GM18870 (cell line): Measurements from ENCODE around the gene DCUN1D3.

Experiments
- ATAC-seq: cut with Tn5 transposase; IDR thresholded peaks from one replicate; pipeline ENCODE4 v1.9.1; 2021; ENCODE audit warnings: moderate library complexity; ENCODE audit not compliant: unreplicated experiment

Gene DCUN1D3

DNA sequence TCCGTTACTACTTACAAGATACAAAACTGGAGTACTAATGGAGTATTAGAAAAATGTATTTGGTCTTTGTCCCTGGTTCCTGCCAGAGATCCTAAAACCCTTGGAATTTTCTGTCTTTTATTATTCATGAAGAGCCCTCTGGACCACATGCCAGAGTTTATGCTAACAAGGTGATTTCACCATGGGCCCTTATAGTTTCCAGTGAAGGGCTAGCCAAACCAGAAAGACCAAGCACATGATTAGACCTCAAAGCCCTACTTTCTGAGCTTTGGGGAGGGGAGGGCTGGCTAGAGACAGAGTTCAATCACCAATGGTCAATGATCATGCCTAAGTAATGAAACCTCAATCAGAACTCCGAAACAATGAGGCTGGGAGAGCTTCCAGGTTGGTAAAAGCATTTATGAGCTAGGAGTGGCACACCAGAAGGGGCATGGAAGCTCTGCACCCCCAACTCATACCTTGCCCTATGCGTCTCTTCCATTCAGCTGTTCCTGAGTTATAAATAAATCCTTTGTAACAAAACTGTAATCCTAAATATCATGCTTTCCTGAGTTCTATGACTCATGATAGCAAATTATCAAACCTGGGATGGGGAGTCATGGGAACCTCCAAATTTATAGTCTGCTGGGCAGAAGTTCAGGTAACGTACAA, 10.4 kb downstream of the DCUN1D3 start:
- no peak for ATAC-seq

DNA sequence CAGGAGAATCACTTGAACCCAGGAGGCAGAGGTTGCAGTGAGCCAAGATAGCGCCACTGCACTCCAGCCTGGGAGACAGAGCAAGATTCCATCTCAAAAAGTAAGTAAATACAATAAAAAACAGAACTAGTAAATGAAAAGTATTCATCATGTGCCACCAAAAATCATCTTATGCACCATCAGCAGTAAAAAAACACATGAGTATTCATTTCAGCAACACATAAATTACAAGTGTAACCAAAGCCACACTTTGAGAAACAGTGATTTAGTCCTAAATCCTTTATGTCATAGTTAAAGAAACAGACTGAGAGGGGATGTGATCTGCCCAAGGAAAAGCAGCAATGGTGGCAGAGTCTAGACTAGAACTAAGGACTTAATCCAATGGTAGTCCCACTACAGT, 13.0 kb downstream of the DCUN1D3 start:
- no peak for ATAC-seq

DNA sequence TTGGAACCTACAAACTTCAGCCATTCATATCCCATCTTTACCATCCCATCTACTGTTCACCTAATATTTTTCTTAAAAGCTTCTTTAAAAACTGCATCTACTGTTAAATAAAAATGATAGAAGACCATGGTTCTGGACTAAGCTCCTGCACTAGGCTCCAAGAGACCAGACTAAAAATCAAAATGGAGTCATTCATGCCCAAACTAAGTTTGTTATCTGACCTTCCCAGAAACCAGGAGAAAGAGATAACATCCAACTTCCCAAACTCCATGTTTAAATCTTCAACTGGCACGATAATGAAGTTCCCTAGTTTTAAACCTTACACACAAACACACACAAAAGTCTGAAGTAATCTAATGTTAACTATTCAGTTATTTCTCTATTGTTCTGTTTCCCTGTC, 13.8 kb downstream of the DCUN1D3 start:
- no peak for ATAC-seq

DNA sequence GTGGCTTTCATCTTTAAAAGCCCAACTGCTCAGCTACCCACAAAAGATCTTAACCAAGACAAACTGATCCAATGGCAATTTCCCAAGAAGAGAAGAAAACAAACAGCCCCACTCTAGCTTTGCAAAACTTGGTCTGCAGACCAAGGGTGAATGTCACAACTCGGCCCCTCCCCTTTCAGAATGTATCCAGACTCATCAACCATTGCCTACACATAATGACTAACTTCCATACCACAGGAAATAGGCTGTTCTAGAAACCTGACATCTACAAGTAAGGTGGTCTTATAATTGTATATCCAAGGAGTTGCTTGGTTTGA, 16.0 kb downstream of the DCUN1D3 start:
- no peak for ATAC-seq

DNA sequence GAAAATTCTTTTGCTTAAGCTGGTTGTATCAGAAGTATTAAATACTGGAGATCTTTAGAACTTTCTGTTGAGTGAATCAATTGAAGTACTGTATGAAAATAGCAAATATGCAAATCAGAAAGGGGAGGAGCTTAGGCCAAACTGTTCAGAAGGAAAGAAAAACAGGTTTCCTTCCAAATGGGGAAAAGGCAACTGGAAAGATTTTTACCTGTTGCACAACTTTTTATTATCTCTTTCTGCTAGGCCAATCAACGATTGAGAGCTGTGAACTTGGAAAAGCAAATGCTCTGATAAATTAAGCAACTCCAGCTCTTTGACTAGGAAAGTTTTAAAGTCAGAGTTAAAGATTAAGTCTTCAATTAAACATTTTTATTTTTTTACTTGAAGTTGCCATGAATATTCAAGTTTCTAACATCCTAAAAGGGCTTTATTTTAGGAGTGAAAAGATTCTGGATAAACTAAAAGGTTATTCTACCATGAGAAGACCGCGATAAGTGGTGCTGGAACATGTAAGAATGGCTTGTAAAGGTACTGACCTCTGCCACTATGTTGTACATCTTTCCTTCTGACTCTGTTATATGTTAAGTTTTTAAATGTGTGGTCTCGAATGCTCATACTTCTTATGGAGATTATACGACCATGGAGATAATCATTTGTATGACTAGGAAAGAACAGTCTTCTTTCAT, 16.5 kb downstream of the DCUN1D3 start:
- ATAC-seq: no peak

DNA sequence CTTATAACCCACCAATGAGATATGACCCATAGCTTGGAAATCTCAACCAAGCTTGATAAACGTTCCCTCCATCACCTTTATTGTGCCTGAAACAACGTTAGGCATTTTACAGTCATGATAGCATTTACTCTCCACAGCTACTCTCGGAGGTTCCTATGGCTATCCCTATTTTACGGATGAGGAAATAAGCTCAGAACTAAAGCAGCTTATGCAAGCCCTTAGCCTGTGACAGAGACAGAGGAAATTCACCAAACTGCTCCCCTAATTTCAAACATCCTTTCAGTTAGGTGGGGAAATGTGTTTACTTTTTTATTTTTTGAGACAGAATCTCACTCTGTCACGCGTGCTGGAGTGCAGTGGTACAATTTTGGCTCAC, 18.7 kb downstream of the DCUN1D3 start:
- ATAC-seq: no peak

DNA sequence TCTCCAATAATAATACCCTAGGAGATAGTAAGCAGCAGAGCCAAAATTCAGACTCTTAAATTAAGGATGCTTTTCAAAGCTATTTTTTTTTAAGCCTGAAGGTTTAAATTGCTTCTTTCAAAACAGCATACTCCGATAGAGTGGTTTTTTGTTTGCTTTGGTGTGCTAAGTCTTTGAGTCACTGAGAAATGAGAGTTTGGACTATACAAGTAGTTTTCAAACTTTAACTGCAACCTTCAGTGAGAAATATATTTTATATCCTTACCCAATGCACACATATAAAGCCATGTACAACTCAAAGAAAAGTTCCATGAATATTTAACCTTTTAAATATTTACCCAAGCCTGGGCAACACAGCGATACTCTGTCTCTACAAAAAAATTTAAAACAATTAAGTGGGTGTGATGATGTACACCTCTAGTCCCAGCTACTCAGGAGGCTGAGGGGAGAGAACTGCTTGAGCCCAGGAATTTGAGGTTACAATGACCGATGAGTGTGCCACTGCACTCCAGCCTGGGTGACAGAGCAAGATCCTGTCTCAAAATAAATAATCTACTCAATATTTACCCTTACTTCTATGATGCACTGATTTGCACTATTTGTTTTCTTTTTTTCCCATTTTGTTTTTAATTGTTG, 19.2 kb downstream of the DCUN1D3 start:
- no peak for ATAC-seq

DNA sequence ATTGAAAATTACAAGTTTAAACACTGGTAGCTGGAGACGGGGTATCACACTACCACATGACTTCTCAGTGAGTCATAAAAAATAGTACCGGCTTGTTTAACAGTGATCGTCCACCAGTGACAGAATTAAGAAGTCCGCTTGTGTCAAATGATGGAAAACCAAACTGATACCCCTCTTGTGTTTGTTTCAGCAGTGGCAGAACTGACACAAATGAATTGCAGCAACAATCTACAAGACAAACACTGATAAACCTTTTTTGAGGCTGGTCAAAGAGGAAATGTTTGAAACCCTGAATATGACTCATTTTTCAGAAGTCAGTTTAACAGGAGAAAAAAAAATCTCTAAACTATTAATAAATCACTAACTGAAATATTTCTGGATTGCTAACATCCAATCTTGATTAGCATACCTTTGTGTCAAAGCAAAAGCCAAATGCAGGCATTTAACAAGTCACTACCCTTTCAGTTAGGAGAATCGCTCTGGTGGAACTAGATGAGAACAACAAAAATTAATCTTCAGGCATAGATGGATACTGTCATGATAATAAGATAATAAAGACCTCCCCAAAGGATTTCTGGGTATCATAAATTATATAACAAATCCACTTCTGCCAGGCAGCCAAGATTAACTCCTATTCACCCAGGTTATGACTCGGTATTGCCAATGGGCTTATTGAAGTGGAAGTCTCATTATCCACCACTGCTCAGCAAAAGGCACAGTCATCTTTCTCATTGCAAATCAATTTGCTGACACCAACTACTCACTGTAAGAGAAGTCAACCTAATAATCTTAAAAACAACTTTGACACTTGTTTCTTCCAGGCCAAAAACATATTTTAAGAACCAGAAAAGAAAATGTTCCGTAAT, 20.8 kb downstream of the DCUN1D3 start:
- ATAC-seq: no peak

DNA sequence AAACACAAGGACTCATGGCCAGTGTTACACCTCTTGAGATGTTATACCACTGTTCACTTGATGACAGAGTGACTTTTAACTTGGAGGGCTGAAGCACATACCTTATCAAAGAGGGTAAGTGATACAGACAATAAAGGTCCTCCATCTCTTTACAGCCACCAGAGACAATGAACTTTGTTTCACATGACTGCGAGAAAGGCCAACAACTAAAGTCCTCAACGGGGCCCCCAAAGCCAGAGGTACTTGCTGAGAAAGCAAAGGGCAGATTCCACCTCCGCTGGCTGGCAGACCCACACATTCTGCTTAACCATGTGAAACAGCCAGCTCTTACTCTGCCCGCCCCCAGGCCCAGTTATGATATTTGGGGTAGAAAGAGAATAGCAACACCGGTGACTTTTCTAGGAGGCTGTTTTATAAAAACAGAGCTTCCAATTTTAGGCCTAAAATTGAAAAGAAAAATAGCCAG, 21.4 kb downstream of the DCUN1D3 start:
- ATAC-seq: no peak

DNA sequence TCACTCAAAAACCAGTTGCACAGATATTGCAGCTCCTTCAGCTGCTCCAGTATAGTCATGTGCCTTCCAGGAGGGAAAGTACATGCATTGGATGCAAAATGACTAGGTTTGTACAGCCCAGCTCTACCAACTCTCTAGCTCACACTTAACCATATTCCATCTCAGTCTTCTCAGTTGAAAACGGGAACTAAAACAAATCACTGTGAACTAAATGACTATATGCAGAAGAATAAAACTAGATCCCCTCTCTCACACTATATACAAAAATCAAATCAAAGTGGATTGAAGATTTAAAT, 24.9 kb downstream of the DCUN1D3 start:
- ATAC-seq: no peak

DNA sequence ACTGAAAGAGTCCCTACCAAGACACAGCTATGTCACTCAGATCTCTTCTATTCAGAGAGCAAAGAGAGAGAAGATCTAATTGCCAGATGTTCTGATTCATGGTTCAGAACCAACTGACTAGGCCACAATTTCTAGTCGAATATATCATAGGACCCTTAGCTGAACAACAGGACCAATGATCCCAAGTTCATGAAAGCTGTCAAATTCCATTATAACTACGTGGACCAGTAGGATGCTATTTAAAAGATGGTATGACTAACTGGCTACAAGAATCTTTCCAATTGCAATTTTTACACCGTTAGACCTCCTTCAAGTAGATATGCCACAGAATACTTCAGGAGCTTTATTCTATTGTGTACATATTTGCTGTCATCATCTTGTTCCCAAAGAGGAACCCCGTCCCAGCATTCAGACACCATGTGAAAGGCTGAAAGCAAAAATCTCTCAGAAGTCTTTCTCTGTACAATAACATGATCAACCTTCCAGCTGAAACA, 26.0 kb downstream of the DCUN1D3 start:
- ATAC-seq: no peak

DNA sequence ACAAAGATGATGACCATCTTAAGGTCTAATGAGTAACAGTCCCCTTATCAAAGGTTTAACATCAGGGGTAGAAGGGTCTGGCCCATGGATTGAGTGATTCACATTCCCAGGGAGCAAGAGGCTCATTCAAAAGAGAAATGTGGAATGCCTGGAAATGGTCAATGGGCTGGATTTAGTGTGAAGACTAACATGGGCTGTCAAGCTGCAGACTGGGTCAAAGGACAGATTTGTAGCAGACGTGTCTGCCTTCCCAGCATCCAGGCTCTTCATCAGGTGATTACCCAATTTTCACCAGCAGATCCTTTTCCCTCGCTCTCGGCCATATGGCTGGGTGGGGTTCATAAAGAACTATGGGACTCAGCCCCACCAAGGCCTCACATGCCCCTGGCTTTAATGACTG, 26.8 kb downstream of the DCUN1D3 start:
- ATAC-seq: no peak

DNA sequence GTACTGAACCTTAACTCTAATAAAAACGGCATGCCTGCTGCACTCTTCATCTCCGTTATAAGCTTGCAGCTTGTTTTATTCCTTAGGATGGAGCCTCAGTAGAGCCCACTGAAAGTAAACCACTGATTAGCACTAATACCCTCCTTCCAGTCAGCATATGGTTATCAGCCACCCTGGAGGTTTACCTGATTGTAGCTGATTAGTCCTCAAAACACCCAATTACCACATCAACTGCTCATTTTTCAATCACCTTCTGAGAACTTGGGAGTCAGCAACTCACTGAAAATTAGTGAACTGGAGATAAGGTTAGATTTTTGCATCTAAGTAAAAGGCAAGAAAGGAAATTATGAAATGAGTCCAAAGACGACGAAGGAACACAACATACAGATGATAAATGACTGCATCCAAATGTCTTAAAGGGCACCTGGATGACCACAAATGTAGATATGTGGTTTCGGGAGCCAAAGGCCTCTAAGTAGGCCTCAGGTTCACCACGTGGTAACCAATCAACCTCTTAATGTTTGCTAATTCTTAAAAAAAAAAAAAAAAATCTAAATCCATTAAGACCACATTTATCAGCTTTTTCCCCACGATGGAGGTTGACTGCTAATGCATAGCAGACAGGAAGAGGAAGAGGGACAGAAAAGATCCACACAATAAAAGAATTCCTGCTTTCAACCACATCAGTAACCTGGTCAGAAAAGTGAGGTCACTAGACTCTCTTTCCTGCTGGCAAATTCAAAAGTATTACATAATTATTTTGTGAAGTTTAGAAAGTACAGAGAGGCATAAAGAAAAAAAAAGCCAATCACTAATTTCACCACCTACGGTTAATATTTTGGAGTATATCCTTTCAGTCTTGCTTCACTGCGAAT, 28.0 kb downstream of the DCUN1D3 start:
- ATAC-seq: no peak

DNA sequence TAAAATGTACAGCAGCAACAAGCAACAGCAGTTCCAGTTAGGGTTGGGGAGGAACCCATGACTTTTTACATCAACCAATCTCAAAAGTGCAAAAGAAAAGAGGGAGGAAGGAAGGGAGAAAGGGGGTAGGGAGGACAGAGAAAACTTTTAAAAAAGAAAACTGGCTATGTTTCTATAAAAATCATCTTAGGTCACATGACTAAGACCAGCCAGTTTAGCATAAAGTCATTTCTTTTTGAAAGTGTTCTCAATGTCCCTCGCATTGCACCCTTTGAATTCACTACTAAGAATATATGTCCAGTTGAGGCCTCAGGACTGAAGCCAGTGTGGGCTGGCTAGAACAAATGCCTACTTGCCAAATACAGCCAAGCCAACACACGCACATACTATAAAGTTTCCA, 28.9 kb downstream of the DCUN1D3 start:
- ATAC-seq: no peak

DNA sequence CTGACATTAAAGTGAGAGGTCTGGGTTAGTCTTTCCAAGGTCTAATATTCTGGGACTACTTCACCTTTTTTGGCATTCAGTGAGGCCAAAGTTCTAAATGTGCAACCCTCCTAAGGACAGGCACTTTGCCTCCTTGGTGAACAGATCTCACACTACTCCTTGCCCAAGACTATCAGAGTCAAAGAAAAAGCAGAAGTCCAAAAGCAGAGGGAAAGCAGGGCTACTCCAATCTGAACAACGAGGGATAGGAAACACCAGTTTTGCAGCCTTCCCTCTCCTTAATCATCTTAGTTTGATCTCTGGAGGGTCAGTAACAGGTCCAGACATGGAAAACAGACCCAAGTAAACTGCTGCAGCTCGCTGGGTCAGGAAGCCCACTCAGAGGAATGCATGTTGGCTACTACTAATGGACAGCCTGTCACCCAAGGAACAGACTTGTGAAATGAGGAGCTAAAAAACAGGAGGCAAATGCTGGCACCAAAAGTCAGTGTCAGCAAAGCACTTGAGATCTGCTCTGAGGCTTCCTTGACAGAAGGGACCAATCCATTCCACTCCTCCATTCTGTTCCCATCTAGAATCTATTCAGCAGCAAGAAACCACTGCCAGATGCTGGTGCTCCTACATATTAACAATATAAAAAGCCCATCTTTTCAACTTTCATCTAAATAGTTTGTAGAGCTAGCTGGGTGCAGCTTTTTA, 29.9 kb downstream of the DCUN1D3 start:
- ATAC-seq: no peak

DNA sequence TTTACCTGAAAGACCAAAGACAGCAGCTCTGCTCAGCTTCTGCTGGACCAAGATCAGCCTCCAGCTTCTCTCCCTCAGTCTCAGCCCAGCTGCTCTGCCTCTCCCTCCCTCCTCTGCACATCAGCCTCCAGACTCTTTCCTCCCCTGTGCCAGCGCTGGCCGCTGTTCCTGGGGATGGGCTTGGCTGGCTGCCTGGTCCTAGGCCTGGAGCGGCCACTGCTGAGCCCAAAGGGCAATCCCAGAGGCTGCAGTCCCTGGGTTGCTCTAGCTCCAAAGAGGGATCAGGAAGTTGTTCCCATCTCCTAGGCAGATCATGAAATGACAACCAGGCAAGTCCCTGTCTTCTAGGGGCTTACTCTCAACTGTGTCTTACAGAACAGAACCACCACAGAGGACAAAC, 31.3 kb downstream of the DCUN1D3 start:
- ATAC-seq: no peak

DNA sequence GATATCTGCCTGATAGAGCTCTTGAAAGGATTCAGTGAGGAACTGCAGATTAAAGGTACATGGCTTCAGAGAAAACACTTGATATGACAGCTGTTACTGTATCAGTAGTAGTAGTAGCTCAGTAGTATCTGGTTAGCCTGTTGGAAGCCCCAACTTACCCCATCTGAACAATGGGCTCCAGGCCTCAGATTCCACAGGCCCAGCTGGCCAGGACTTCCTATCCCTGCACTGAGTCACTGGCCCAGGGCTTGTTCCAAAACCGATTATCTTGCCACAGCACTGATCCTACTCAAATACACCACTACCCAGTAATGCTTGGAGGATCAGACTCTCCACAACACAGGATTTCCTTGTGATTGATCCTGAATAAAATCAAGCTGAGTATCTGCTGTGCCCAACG, 32.6 kb downstream of the DCUN1D3 start:
- no peak for ATAC-seq

DNA sequence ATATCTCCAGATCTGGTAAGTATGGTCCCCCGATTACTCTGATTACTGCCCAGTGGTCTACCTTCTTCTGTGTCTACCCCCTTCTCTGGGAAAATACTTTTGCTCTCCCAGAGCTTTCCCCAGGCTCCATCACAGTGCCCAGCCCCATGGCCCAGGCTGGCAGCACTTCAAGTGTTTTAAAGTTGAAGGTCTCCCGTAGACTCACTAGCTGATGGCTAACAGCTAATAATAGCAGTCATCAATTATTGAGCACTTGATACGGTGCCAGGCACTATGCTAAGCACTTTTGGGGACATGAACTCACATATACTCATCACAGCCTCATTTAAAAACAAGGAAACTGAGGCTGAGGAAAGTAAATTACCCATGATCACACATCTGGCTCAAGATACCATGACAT, 33.4 kb downstream of the DCUN1D3 start:
- no peak for ATAC-seq

DNA sequence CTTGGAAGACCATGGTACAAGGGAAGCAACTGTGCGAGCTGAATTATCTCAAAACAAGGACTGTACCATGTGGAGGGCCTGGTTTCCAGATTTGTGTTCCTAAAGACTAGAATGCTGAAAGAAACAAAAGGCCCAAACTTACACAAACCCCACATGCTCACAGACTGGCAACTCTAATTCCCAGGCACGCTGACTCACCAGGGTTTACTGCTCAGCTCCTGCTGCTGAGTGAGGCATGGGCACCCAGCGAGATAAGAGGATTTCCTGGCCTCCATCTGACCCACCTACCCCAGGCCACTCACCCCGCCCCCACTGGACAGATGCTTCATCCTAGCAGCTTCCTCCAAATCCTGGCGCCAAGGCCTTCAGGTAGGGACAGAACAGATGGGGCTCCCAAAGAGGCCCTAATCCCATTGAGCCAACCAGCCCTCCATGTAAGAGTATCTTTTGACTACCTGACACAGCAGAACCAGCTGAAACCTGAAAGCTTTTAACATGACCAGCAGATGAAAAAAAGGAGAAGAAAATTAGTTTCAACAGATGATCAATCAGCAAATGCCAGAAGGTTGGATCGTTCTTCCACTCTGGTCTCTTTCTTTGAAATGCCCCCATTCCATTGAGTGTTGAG, 33.9 kb downstream of the DCUN1D3 start:
- no peak for ATAC-seq
